Measurements from ENCODE around the gene ZNF830. TPM values are rescaled to one million over a fixed set of nuclear protein-coding genes. Genes with fewer than 3 reads are reported as not detected.

ZNF830 gene
- total RNA-seq, 2 donors from 2014 or later: 20.1 to 23.2 TPM

DNA sequence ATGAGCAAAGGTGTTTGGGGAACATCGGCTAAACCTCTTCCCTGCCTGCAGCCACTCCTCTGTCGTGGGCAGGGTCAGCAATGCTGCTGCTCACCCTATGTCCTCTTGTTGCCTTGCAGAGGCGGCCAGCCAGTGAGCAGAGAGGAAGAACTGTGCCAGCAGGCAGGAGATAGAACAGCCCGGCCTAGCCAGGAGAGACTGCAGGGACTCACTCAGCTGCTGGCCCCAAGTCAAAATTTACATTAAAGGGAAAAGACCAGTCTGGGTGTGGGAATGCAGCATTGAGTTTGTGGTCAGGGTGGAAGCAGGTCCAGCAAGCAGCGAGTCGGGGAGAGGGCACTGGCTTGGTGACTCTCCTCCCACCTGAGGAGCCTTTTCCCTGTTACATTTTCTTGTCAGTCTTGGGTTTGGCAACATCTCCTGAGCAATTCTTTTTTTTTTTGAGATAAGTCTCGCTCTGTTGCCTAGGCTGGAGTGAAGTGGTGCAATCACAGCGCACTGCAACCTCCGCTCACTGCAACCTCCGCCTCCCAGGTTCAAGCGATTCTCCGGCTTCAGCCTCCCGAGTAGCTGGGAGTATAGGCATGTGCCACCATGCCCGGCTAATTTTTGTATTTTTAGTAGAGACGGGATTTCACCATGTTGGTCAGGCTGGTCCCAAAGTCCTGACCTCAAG is 41.7 kb downstream of the ZNF830 start:
- Mint-ChIP-seq H3K4me3 (no peak overlapping the region), H3K27me3 (no peaks in the 10 kb centered on the region), H3K36me3 (ENCODE audit: low read depth) (peaks cover 96% of the 10 kb centered on the region), H3K9me3 (no peaks in the 10 kb centered on the region), H3K4me1 (no peaks in the 10 kb centered on the region), H3K27ac (peak overlapping the region; percentile 67)
- ATAC-seq (replicated peaks): no peak

DNA sequence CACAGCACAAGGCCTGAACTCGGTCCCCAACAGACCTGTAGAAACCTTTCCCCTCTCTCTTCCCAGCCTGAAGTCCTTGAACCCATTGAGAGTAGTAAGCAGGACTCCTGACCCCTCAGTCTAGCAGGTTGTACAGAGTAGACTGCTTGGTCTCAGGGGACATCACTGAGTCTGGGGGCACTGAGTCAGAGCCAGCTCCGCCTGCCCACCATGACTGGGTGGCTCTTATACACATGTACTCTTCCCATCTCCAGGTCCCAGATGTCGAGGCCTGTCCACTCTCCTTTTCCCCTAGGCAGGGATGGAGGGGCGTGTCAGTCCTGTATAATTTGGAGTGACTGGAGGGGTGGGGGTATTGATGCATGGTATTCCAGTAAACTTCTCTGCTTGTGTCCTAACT is 42.4 kb downstream of the ZNF830 start:
- Mint-ChIP-seq H3K4me1 (no peaks in the 10 kb centered on the region), H3K27ac (peak overlapping the region; percentile 36), H3K9me3 (no peaks in the 10 kb centered on the region), H3K27me3 (no peaks in the 10 kb centered on the region), H3K36me3 (ENCODE audit: low read depth) (peaks cover 96% of the 10 kb centered on the region), H3K4me3 (no peak overlapping the region)
- ATAC-seq (replicated peaks): no peak

DNA sequence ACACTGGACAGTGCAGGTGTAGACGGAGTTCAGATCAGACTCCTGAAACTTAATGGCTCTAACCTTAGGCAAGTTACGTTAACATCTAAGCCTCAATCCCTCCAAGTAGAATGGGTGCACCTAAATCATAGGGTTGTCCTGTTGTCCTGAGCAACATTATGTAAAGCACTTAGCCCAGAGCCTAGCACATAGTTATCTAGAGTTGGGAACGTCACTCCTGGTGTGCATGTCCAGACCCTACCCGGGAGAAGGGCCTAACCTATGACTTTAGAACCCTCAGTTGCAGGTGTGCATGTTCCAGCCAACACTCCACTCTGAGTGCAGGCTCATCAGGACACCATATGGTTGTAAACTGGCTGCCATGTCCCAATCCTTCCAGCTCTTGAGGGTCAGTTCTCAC is 45.0 kb downstream of the ZNF830 start:
- H3K4me1 Mint-ChIP-seq: no peaks in the 10 kb centered on the region
- H3K36me3 Mint-ChIP-seq (ENCODE audit: low read depth): peaks cover 93% of the 10 kb centered on the region
- no peak overlapping the region for H3K4me3 Mint-ChIP-seq
- H3K27ac Mint-ChIP-seq: peak overlapping the region; percentile 78
- ATAC-seq (replicated peaks): no peak
- no peaks in the 10 kb centered on the region for H3K9me3 Mint-ChIP-seq
- H3K27me3 Mint-ChIP-seq: no peaks in the 10 kb centered on the region

DNA sequence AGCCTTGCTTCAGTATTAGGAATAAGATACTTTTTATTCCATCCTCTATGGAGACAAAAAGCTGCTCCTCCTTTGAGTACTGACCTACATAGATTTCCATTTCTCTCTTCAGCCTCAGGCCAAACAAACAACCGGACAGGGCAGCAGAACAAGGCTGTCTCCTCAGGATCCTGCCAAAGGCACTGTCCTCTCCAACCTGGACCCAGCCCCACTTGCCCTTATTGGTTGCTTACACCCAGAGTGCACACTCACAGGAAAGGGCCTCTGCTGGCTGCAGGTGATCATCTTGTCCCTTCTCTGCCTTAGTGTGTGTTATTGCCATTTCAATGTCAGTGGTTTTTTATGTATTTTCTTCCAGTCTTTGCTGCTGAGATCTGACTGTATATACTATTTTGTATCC is 45.6 kb downstream of the ZNF830 start:
- no peak for ATAC-seq (replicated peaks)
- no peaks in the 10 kb centered on the region for H3K9me3 Mint-ChIP-seq
- H3K36me3 Mint-ChIP-seq (ENCODE audit: low read depth): peaks cover 93% of the 10 kb centered on the region
- H3K27ac Mint-ChIP-seq: peak overlapping the region; percentile 38
- no peaks in the 10 kb centered on the region for H3K4me1 Mint-ChIP-seq
- no peaks in the 10 kb centered on the region for H3K27me3 Mint-ChIP-seq
- no peak overlapping the region for H3K4me3 Mint-ChIP-seq

DNA sequence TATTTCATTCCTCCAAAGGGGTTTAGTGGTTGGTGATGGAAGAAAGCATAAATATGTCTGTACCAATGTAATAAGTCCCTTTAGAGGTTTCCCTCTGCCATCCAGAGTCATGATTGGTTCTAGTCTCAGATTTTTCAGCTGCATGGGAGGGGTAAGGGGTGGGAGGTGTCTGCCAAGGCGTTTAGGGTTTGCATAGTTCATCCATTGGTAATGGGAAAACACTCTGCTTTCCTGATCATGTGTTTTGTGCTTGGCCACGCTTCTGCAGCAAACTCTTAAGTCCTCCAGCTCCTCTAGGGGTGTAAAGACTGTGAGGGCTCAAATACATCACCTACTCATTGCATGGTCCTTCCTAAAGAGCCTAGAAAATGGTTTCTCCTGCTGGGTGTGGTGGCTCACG is 48.8 kb downstream of the ZNF830 start:
- Mint-ChIP-seq H3K4me3 (no peak overlapping the region), H3K27me3 (no peaks in the 10 kb centered on the region), H3K9me3 (no peaks in the 10 kb centered on the region), H3K36me3 (ENCODE audit: low read depth) (peaks cover 93% of the 10 kb centered on the region), H3K27ac (no peak overlapping the region), H3K4me1 (no peaks in the 10 kb centered on the region)
- ATAC-seq (replicated peaks): no peak

DNA sequence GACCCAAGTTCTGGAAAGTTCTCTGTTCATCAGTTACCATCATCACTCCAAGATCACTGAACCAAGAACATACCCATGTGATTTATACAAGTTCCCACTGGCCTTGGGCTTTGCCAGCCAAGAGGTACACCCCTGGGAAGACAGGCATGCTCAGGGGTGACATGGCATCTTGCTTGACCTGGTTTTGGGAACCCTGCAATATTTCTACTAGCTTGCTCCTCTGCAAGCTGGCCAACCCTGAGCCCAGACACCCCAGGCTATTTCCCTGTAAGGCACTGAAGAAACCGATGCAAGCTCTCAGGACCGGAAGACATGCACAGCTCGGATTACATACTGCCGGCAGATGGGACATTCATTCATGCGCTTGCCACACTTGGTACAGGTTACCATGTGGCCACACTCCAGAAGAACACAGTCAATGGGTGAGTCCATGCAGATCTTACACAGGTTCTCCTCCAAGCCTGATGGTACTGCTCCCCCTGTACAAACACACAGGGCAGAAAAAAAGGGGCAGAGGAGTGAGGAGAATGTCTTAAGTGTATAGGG is 50.4 kb downstream of the ZNF830 start:
- H3K27me3 Mint-ChIP-seq: no peaks in the 10 kb centered on the region
- peak overlapping the region; percentile 69 for H3K27ac Mint-ChIP-seq
- H3K4me3 Mint-ChIP-seq: no peak overlapping the region
- no peak for ATAC-seq (replicated peaks)
- H3K36me3 Mint-ChIP-seq (ENCODE audit: low read depth): peaks cover 96% of the 10 kb centered on the region
- H3K4me1 Mint-ChIP-seq: no peaks in the 10 kb centered on the region
- H3K9me3 Mint-ChIP-seq: no peaks in the 10 kb centered on the region

Other genes starting within 250 kb of the ZNF830 start
- gene CCT6B, start 80 bp upstream of the ZNF830 start, total RNA-seq: 1 to 10 TPM in 1 of 2 donors, under 1 TPM in 1; 0.76 to 1.7 TPM
- 10 to 100 TPM; 52.9 to 54.3 TPM for gene LIG3, start 19.0 kb downstream of the ZNF830 start, total RNA-seq
- 10 to 100 TPM; 32.9 to 51.1 TPM for gene RFFL, start 102.2 kb downstream of the ZNF830 start, total RNA-seq
- gene RAD51D, start 158.3 kb downstream of the ZNF830 start, total RNA-seq: 10 to 100 TPM; 23.9 to 36.6 TPM
- not detected for gene FNDC8, start 160.1 kb downstream of the ZNF830 start, total RNA-seq
- gene NLE1, start 180.8 kb downstream of the ZNF830 start, total RNA-seq: 10 to 100 TPM; 15.8 to 38.9 TPM
- gene UNC45B, start 186.3 kb downstream of the ZNF830 start, total RNA-seq: not detected
- not detected for gene SLC35G3, start 232.9 kb downstream of the ZNF830 start, total RNA-seq

Measured in activated T-helper 17 cell treated with anti-CD3 and anti-CD28 coated beads, Interleukin-2, amount 50 U/mL, for 72 hours (primary cell).